PFSK-1 (cell line): ENCODE data around the gene RPS6KL1.

Experiments
- POLR2AphosphoS5 ChIP-seq: IDR thresholded peaks from 2 replicates; pipeline ENCODE4 v1.6.1; 2012; ENCODE audit warnings: low read depth, mild to moderate bottlenecking, control low read depth, low read length, moderate library complexity
- SIN3A ChIP-seq: IDR thresholded peaks from 2 replicates; pipeline ENCODE4 v1.6.1; 2012; ENCODE audit warnings: mild to moderate bottlenecking, low read length, moderate library complexity, borderline replicate concordance; ENCODE audit not compliant: insufficient read depth
- TAF1 ChIP-seq: IDR thresholded peaks from 2 replicates; pipeline ENCODE4 v1.6.1; 2012; ENCODE audit warnings: low read length, control low read depth, borderline replicate concordance; ENCODE audit not compliant: insufficient read depth
- TF ChIP-seq, protein P1 (sequence below), 2 experiments: IDR thresholded peaks; 2 replicates each; pipeline versions ENCODE4 v1.6.1 to v1.8.0; 2011 to 2012; ENCODE audit warnings: low read depth in 2 of 2, low read length in 2 of 2, control low read depth in 1 of 2, inconsistent platforms in 1 of 2, mild to moderate bottlenecking in 1 of 2, moderate library complexity in 1 of 2; ENCODE audit not compliant: insufficient read depth in 1 of 2

- TF ChIP-seq POLR2AphosphoS5 (no peak), SIN3A (no peak), TAF1 (no peak)
- TF ChIP-seq, protein P1, sequence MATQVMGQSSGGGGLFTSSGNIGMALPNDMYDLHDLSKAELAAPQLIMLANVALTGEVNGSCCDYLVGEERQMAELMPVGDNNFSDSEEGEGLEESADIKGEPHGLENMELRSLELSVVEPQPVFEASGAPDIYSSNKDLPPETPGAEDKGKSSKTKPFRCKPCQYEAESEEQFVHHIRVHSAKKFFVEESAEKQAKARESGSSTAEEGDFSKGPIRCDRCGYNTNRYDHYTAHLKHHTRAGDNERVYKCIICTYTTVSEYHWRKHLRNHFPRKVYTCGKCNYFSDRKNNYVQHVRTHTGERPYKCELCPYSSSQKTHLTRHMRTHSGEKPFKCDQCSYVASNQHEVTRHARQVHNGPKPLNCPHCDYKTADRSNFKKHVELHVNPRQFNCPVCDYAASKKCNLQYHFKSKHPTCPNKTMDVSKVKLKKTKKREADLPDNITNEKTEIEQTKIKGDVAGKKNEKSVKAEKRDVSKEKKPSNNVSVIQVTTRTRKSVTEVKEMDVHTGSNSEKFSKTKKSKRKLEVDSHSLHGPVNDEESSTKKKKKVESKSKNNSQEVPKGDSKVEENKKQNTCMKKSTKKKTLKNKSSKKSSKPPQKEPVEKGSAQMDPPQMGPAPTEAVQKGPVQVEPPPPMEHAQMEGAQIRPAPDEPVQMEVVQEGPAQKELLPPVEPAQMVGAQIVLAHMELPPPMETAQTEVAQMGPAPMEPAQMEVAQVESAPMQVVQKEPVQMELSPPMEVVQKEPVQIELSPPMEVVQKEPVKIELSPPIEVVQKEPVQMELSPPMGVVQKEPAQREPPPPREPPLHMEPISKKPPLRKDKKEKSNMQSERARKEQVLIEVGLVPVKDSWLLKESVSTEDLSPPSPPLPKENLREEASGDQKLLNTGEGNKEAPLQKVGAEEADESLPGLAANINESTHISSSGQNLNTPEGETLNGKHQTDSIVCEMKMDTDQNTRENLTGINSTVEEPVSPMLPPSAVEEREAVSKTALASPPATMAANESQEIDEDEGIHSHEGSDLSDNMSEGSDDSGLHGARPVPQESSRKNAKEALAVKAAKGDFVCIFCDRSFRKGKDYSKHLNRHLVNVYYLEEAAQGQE (IDR thresholded peaks at IDR 0.05; ENCODE audit: insufficient read depth in 1 of 2, low read depth in 2 of 2, low read length in 2 of 2), result no peak
Measured at GRCh38 chr14:74868739-74869138, 54.3 kb downstream of the RPS6KL1 start.
